HG02571 (cell line): ENCODE results near the gene RPL22.

ENCODE experiments used
- ATAC-seq: cut with Tn5 transposase; IDR thresholded peaks from one replicate; pipeline ENCODE4 v1.9.1; 2021; ENCODE audit warnings: mild to moderate bottlenecking, moderate library complexity; ENCODE audit not compliant: unreplicated experiment

Gene RPL22

GRCh38 chr1:6175411-6175828 is 24.0 kb downstream of the RPL22 start:
- ATAC-seq, result no peak

- no peak for ATAC-seq
Measured at GRCh38 chr1:6174621-6175410, 24.6 kb downstream of the RPL22 start.

- ATAC-seq, result no peak
Measured at GRCh38 chr1:6172549-6172948, 26.8 kb downstream of the RPL22 start.

- no peak for ATAC-seq
Measured at GRCh38 chr1:6171548-6172124, 27.8 kb downstream of the RPL22 start.

- ATAC-seq, result no peak
Measured at GRCh38 chr1:6170742-6171201, 28.6 kb downstream of the RPL22 start.

- ATAC-seq, result no peak
Measured at GRCh38 chr1:6170116-6170741, 29.2 kb downstream of the RPL22 start.

- no peak for ATAC-seq
Measured at GRCh38 chr1:6168947-6169586, 30.3 kb downstream of the RPL22 start.

- ATAC-seq, result no peak
Measured at GRCh38 chr1:6167391-6168303, 31.7 kb downstream of the RPL22 start.

- no peak for ATAC-seq
Measured at GRCh38 chr1:6166655-6167390, 32.6 kb downstream of the RPL22 start.

- no peak for ATAC-seq
Measured at GRCh38 chr1:6166221-6166620, 33.2 kb downstream of the RPL22 start.

- no peak for ATAC-seq
Measured at GRCh38 chr1:6165441-6165985, 33.9 kb downstream of the RPL22 start.

GRCh38 chr1:6165027-6165426 is 34.4 kb downstream of the RPL22 start:
- no peak for ATAC-seq

- no peak for ATAC-seq
Measured at GRCh38 chr1:6163973-6164617, 35.3 kb downstream of the RPL22 start.

- ATAC-seq, result no peak
Measured at GRCh38 chr1:6163191-6163972, 36.0 kb downstream of the RPL22 start.

- no peak for ATAC-seq
Measured at GRCh38 chr1:6162773-6163172, 36.6 kb downstream of the RPL22 start.

- no peak for ATAC-seq
Measured at GRCh38 chr1:6162341-6162740, 37.1 kb downstream of the RPL22 start.

- ATAC-seq, result no peak
Measured at GRCh38 chr1:6158181-6158580, 41.2 kb downstream of the RPL22 start.

- ATAC-seq, result no peak
Measured at GRCh38 chr1:6157528-6158174, 41.7 kb downstream of the RPL22 start.
